HG03196 (cell line): Measurements from ENCODE around the gene CCDC194.

Experiments used
- ATAC-seq: cut with Tn5 transposase; IDR thresholded peaks from one replicate; pipeline ENCODE4 v1.9.1; 2021; ENCODE audit not compliant: unreplicated experiment

Gene CCDC194

GRCh38 chr19:17393914-17394313 lies at the start of gene CCDC194:
TSS of gene CCDC194 (minus strand) at chr19:17394196. CDS start at chr19:17394158, 38 bp downstream.
- ATAC-seq: no peak

- ATAC-seq: no peak
These were observed 47.4 kb upstream of the CCDC194 start for GRCh38 chr19:17441241-17442021.

- ATAC-seq: no peak
These were observed 42.9 kb upstream of the CCDC194 start for GRCh38 chr19:17436874-17437267.

GRCh38 chr19:17436094-17436873 lies 42.3 kb upstream of the CCDC194 start:
- no peak for ATAC-seq

- no peak for ATAC-seq
These were observed 41.2 kb upstream of the CCDC194 start for GRCh38 chr19:17435218-17435617.

GRCh38 chr19:17431417-17431816 lies 37.4 kb upstream of the CCDC194 start:
- no peak for ATAC-seq

GRCh38 chr19:17429641-17430113 lies 35.7 kb upstream of the CCDC194 start:
- ATAC-seq: no peak

GRCh38 chr19:17424743-17425365 lies 30.9 kb upstream of the CCDC194 start:
- no peak for ATAC-seq

- ATAC-seq: no peak
These were observed 29.6 kb upstream of the CCDC194 start for GRCh38 chr19:17423429-17424208.

GRCh38 chr19:17421942-17422341 lies 27.9 kb upstream of the CCDC194 start:
- no peak for ATAC-seq

- ATAC-seq: peak; percentile 38
These were observed 26.5 kb upstream of the CCDC194 start for GRCh38 chr19:17420475-17420924.

- peak; percentile 83 for ATAC-seq
These were observed 25.9 kb upstream of the CCDC194 start, which contains the start of gene MVB12A for GRCh38 chr19:17419621-17420474. TSS of gene MVB12A (plus strand) at chr19:17420047. CDS start at chr19:17420136, 89 bp downstream.

- no peak for ATAC-seq
These were observed 25.2 kb upstream of the CCDC194 start for GRCh38 chr19:17419154-17419620.

GRCh38 chr19:17418710-17419109 lies 24.7 kb upstream of the CCDC194 start:
- no peak for ATAC-seq

- ATAC-seq: no peak
These were observed 21.1 kb upstream of the CCDC194 start for GRCh38 chr19:17415121-17415520.

GRCh38 chr19:17414097-17414496 lies 20.1 kb upstream of the CCDC194 start:
- no peak for ATAC-seq

GRCh38 chr19:17411801-17412200 lies 17.8 kb upstream of the CCDC194 start:
- ATAC-seq: no peak

- ATAC-seq: no peak
These were observed 16.0 kb upstream of the CCDC194 start for GRCh38 chr19:17409990-17410389.

GRCh38 chr19:17406887-17407196 lies 12.8 kb upstream of the CCDC194 start:
- no peak for ATAC-seq
